ENCODE results near the gene ARHGEF39.

The ARHGEF39 gene

GRCh38 chr9:35686222-35687203 is 21.5 kb upstream of the ARHGEF39 start:
- Histone ChIP-seq H3K27ac (replicated peaks) (no peak overlapping the region), H3K27me3 (ENCODE audit: insufficient read depth, poor library complexity, severe bottlenecking) (no peaks in the 10 kb centered on the region), H3K4me3 (replicated peaks; ENCODE audit: insufficient read depth, low read length) (no peak overlapping the region)
- TF ChIP-seq CTCF (IDR thresholded peaks at IDR 0.05; ENCODE audit: insufficient read depth, low read length), result no peak
- TF ChIP-seq POLR2AphosphoS5 (IDR thresholded peaks at IDR 0.05; ENCODE audit: low read depth), result no peak
- no peak for TF ChIP-seq SPI1 (IDR thresholded peaks at IDR 0.05; ENCODE audit: borderline replicate concordance, low read depth)
- TF ChIP-seq, protein P1, sequence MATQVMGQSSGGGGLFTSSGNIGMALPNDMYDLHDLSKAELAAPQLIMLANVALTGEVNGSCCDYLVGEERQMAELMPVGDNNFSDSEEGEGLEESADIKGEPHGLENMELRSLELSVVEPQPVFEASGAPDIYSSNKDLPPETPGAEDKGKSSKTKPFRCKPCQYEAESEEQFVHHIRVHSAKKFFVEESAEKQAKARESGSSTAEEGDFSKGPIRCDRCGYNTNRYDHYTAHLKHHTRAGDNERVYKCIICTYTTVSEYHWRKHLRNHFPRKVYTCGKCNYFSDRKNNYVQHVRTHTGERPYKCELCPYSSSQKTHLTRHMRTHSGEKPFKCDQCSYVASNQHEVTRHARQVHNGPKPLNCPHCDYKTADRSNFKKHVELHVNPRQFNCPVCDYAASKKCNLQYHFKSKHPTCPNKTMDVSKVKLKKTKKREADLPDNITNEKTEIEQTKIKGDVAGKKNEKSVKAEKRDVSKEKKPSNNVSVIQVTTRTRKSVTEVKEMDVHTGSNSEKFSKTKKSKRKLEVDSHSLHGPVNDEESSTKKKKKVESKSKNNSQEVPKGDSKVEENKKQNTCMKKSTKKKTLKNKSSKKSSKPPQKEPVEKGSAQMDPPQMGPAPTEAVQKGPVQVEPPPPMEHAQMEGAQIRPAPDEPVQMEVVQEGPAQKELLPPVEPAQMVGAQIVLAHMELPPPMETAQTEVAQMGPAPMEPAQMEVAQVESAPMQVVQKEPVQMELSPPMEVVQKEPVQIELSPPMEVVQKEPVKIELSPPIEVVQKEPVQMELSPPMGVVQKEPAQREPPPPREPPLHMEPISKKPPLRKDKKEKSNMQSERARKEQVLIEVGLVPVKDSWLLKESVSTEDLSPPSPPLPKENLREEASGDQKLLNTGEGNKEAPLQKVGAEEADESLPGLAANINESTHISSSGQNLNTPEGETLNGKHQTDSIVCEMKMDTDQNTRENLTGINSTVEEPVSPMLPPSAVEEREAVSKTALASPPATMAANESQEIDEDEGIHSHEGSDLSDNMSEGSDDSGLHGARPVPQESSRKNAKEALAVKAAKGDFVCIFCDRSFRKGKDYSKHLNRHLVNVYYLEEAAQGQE (IDR thresholded peaks at IDR 0.05; ENCODE audit: insufficient replicate concordance, low read depth), result no peak
- TF ChIP-seq GABPA (IDR thresholded peaks at IDR 0.05; ENCODE audit: low read depth), result no peak
- DNase-seq (ENCODE audit: low read depth in 1 of 2, low spot score in 1 of 2), result no peak

DNA sequence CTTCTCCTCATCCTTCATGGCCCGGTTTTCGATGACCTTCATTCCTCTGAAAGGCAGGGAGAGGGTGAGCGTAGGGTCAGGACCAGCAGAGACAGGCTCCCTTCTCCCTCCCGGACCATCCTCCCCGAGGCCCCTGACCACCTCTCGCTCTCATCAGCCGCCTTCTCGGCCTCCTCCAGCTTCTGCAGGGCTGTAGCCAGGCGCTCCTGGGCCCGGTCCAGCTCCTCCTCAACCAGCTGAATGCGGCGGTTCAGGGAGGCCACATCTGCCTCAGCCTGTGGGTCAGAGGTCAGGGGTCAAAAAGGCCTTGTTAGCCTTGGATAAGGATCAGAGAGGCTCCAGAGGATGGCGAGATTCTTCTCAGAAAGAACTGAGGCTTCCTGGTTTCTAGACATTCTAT is 20.5 kb upstream of the ARHGEF39 start:
- DNase-seq (ENCODE audit: low read depth in 1 of 2, low spot score in 1 of 2), result no peak
- Histone ChIP-seq H3K4me3 (replicated peaks; ENCODE audit: insufficient read depth, low read length) (no peak overlapping the region), H3K27me3 (ENCODE audit: insufficient read depth, poor library complexity, severe bottlenecking) (no peaks in the 10 kb centered on the region), H3K27ac (replicated peaks) (no peak overlapping the region)
- TF ChIP-seq GABPA (IDR thresholded peaks at IDR 0.05; ENCODE audit: low read depth) (no peak), CTCF (IDR thresholded peaks at IDR 0.05; ENCODE audit: insufficient read depth, low read length) (no peak), SPI1 (IDR thresholded peaks at IDR 0.05; ENCODE audit: borderline replicate concordance, low read depth) (no peak), POLR2AphosphoS5 (IDR thresholded peaks at IDR 0.05; ENCODE audit: low read depth) (no peak)
- TF ChIP-seq, protein P1 (IDR thresholded peaks at IDR 0.05; ENCODE audit: insufficient replicate concordance, low read depth), result no peak

- TF ChIP-seq, protein P1 (IDR thresholded peaks at IDR 0.05; ENCODE audit: insufficient replicate concordance, low read depth), result no peak
- no peak for TF ChIP-seq SPI1 (IDR thresholded peaks at IDR 0.05; ENCODE audit: borderline replicate concordance, low read depth)
- TF ChIP-seq POLR2AphosphoS5 (IDR thresholded peaks at IDR 0.05; ENCODE audit: low read depth), result no peak
- TF ChIP-seq CTCF (IDR thresholded peaks at IDR 0.05; ENCODE audit: insufficient read depth, low read length), result no peak
- no peak for TF ChIP-seq GABPA (IDR thresholded peaks at IDR 0.05; ENCODE audit: low read depth)
- H3K27ac ChIP-seq (replicated peaks), result no peak overlapping the region
Measured at GRCh38 chr9:35684921-35685320, 19.9 kb upstream of the ARHGEF39 start.

More at GRCh38 chr9:35684921-35685320, 19.9 kb upstream of the ARHGEF39 start:
- no peak for DNase-seq (ENCODE audit: low read depth in 1 of 2, low spot score in 1 of 2)
- Histone ChIP-seq H3K4me3 (replicated peaks; ENCODE audit: insufficient read depth, low read length) (no peak overlapping the region), H3K27me3 (ENCODE audit: insufficient read depth, poor library complexity, severe bottlenecking) (no peaks in the 10 kb centered on the region)
